CD4-positive, alpha-beta T cell (primary cell): ENCODE measurements around the gene DNAH1. TPM values are rescaled to one million over a fixed set of nuclear protein-coding genes. Genes with fewer than 3 reads are reported as not detected.

ENCODE experiments used
- ATAC-seq: fragments of 200-7000 bp; cut with Tn5 transposase; one replicate; pipeline ENCODE4 v1.10.0; 2022; ENCODE audit warnings: mild to moderate bottlenecking; ENCODE audit not compliant: poor library complexity
- CTCF ChIA-PET: fragments of 350-600 bp; sonication (Branson Sonifier 250); formaldehyde crosslinking; loops from one replicate; lab custom pipeline; 2021; ENCODE audit warnings: antibody characterized with exemption, inconsistent platforms; lab: Charles Lee
- POLR2A ChIA-PET: fragments of 350-600 bp; sonication (Branson Sonifier 250); formaldehyde crosslinking; loops from one replicate; lab custom pipeline; 2021; ENCODE audit warnings: antibody characterized with exemption, inconsistent platforms; lab: Charles Lee
- DNase-seq, 14 experiments: peaks; one replicate each; pipeline ENCODE4 v3.0.0-alpha.2; 2013 to 2020; ENCODE audit warnings: mixed read lengths in 2 of 14
- H3K27ac ChIP-seq, 2 donors: one replicate each; pipeline versions ENCODE4 v1.5.1 to v1.7.0; 2013; ENCODE audit warnings: low read length in 2 of 2, low read depth in 1 of 2, mild to moderate bottlenecking in 1 of 2
- H3K27me3 ChIP-seq, 2 experiments: 1 replicate in 1 of 2; 2 replicates in 1 of 2; pipeline versions ENCODE4 v1.6.1 to v1.7.0; 2013; ENCODE audit warnings: low read length in 2 of 2, control low read depth in 1 of 2, mild to moderate bottlenecking in 1 of 2, moderate library complexity in 1 of 2; ENCODE audit not compliant: insufficient read depth in 2 of 2, control insufficient read depth in 1 of 2
- H3K36me3 ChIP-seq: one replicate; pipeline ENCODE4 v1.6.1; 2013; ENCODE audit warnings: low read length, control low read depth; ENCODE audit not compliant: insufficient read depth
- H3K4me1 ChIP-seq: one replicate; pipeline ENCODE4 v1.6.1; 2013; ENCODE audit warnings: low read length, control low read depth; ENCODE audit not compliant: insufficient read depth
- H3K4me3 ChIP-seq: one replicate; pipeline ENCODE4 v1.5.1; 2013; ENCODE audit warnings: mild to moderate bottlenecking, low read length, moderate library complexity
- H3K9me3 ChIP-seq, 2 experiments: 1 replicate in 1 of 2; 2 replicates in 1 of 2; pipeline versions ENCODE4 v1.6.1 to v1.7.0; 2013; ENCODE audit warnings: low read length in 2 of 2, mild to moderate bottlenecking in 2 of 2, control low read depth in 1 of 2, moderate library complexity in 1 of 2; ENCODE audit not compliant: control insufficient read depth in 1 of 2, insufficient read depth in 1 of 2
- H3K27ac Mint-ChIP-seq: one replicate; pipeline ENCODE4 v1.8.0; 2020; ENCODE audit warnings: mixed read lengths
- H3K27me3 Mint-ChIP-seq: one replicate; pipeline ENCODE4 v1.8.0; 2021; ENCODE audit warnings: mixed read lengths
- H3K36me3 Mint-ChIP-seq: one replicate; pipeline ENCODE4 v1.8.0; 2021; ENCODE audit warnings: low read depth, mixed read lengths
- H3K4me1 Mint-ChIP-seq: one replicate; pipeline ENCODE4 v1.8.0; 2021; ENCODE audit warnings: low read depth, mixed read lengths
- H3K4me3 Mint-ChIP-seq: one replicate; pipeline ENCODE4 v1.8.0; 2020; ENCODE audit warnings: mild to moderate bottlenecking, mixed read lengths
- H3K9me3 Mint-ChIP-seq: one replicate; pipeline ENCODE4 v1.8.0; 2020; ENCODE audit warnings: mixed read lengths
- CTCF ChIP-seq: fragments of 200-600 bp; IDR thresholded peaks from one replicate; pipeline ENCODE4 v1.8.0; 2022; ENCODE audit warnings: antibody characterized with exemption, mild to moderate bottlenecking
- intact Hi-C, 2 experiments: fragments of 100-400 bp; cut with DNase I in 1 of 2; cut with micrococcal nuclease in 1 of 2; formaldehyde crosslinking; loops; one replicate each; pipeline versions ENCODE4 v1.15.1 to v1.9.0; 2023 to 2025; cut with DNase I, micrococcal nuclease
- total RNA-seq, 174 experiments: library from RNA in 2 of 174; stranded (reverse) in 2 of 174; gene quantifications; one replicate each; pipeline ENCODE4 v1.2.3 and lab custom pipeline; 2021 to 2026

DNAH1 gene
- total RNA-seq, 2 experiments from 2014 or later: 49.7 to 50.7 TPM

DNA sequence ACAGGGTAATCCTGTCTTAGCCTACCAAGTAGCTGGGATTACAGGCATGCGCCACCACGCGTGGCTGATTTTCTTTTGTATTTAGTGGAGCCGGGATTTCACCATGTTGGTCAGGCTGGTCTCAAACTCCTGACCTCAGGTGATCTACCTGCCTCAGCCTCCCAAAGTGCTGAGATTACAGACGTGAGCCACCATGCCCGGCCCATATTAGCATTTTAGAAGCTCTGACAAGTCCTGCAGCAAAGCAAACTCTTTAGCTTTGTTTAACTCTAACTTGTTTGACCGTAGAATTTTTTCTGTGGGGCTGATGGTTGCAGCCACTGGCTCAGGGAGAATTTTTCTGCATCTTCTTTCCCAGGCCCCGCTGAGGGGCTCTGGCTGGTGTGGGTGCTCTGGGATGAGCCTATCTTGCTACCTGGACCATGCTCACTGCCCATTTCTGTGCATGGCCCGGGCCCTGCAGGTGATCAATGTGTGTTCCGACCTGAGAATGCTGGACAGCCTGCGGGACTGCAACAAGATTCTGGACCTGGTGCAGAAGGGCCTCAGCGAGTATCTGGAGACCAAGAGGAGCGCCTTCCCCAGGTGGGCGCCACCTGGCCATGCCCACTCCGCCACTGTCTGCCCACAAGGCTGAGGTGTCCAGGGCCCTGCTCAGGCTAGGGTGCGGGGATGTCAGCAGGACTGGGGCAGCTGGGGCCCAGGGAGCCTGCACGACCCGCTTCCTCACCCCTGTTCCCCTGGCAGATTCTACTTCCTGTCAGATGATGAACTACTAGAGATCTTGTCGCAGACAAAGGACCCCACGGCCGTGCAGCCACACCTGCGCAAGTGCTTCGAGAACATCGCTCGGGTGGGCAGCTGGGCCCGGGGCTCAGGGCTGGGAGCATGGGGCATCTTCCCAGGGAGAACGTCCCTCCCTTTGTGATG is 41.3 kb downstream of the DNAH1 start:
- Mint-ChIP-seq H3K27ac (no peak overlapping the region), H3K4me1 (no peaks in the 10 kb centered on the region), H3K4me3 (no peak overlapping the region), H3K27me3 (no peaks in the 10 kb centered on the region), H3K36me3 (peaks cover 73% of the 10 kb centered on the region), H3K9me3 (no peaks in the 10 kb centered on the region)
- H3K27me3 ChIP-seq: no peaks in the 10 kb centered on the region
- POLR2A ChIA-PET: no interaction called here
- no peak for ATAC-seq
- no peak for DNase-seq
- no peaks in the 10 kb centered on the region for H3K4me1 ChIP-seq
- TF ChIP-seq CTCF: no peak
- no peaks in the 10 kb centered on the region for H3K9me3 ChIP-seq
- intact Hi-C loops: no loop called here
- H3K27ac ChIP-seq: no peak overlapping the region
- CTCF ChIA-PET: no interaction called here
- H3K4me3 ChIP-seq: no peak overlapping the region
- peaks cover 81% of the 10 kb centered on the region for H3K36me3 ChIP-seq

DNA sequence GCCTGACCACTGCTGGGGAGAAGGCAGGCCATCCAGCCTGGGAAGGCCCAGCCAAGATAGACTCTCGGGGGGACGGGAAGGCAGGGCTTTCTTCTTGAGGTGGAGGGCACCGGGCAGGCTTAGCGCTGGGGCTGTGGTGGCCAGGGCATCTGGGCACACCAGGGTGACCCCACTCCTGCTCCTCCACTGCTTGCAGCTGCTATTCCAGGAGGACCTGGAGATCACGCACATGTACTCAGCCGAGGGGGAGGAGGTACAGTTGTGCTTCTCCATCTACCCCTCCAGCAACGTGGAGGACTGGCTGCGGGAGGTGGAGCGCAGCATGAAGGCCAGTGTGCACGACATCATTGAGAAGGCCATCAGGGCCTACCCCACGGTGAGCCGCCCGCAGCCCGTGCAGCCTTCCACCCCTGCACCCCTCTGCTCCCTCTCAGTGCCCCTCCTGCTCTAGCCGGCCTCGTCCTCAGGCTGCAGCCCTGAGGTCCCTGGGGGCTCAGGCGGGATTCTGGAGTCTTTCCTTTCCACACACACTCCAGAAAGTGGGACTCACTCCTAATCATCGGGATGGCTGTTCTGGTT is 42.3 kb downstream of the DNAH1 start:
- POLR2A ChIA-PET: no interaction called here
- peaks cover 84% of the 10 kb centered on the region for H3K36me3 ChIP-seq

More for the DNA sequence above, 42.3 kb downstream of the DNAH1 start:
- H3K4me1 Mint-ChIP-seq: no peaks in the 10 kb centered on the region
- no peak for DNase-seq
- Histone ChIP-seq H3K27me3 (no peaks in the 10 kb centered on the region), H3K4me3 (no peak overlapping the region), H3K9me3 (no peaks in the 10 kb centered on the region), H3K27ac (no peak overlapping the region), H3K4me1 (no peaks in the 10 kb centered on the region)
- H3K4me3 Mint-ChIP-seq: no peak overlapping the region
- H3K9me3 Mint-ChIP-seq: no peaks in the 10 kb centered on the region
- ATAC-seq: no peak
- peaks cover 72% of the 10 kb centered on the region for H3K36me3 Mint-ChIP-seq
- CTCF ChIA-PET: no interaction called here
- TF ChIP-seq CTCF: no peak
- H3K27me3 Mint-ChIP-seq: no peaks in the 10 kb centered on the region
- intact Hi-C loops: no loop called here
- H3K27ac Mint-ChIP-seq: no peak overlapping the region
